SJCRH30 (cell line): ENCODE measurements around the gene BCL11B. TPM values are rescaled to one million over a fixed set of nuclear protein-coding genes. Genes with fewer than 3 reads are reported as not detected.

ENCODE experiments used
- DNase-seq, 2 experiments: peaks; one replicate each; pipeline ENCODE4 v3.0.0-alpha.2; 2015 to 2020
- H3K27ac ChIP-seq: fragments of 250-450 bp; sonication (Bioruptor Pico); 2 replicates; pipeline ENCODE4 v1.5.1; 2020; ENCODE audit warnings: mild to moderate bottlenecking, moderate library complexity
- H3K27me3 ChIP-seq: fragments of 250-450 bp; sonication (Bioruptor Pico); 2 replicates; pipeline ENCODE4 v1.5.1; 2020; ENCODE audit warnings: mild to moderate bottlenecking, moderate library complexity
- H3K36me3 ChIP-seq: fragments of 250-450 bp; sonication (Bioruptor Pico); 2 replicates; pipeline ENCODE4 v1.5.1; 2020; ENCODE audit warnings: mild to moderate bottlenecking, moderate library complexity
- H3K4me1 ChIP-seq: fragments of 250-450 bp; sonication (Bioruptor Pico); 2 replicates; pipeline ENCODE4 v1.5.1; 2020; ENCODE audit warnings: mild to moderate bottlenecking, moderate library complexity
- H3K4me3 ChIP-seq: fragments of 250-450 bp; sonication (Bioruptor Pico); 2 replicates; pipeline ENCODE4 v1.5.1; 2020; ENCODE audit warnings: mild to moderate bottlenecking, moderate library complexity
- H3K9me3 ChIP-seq: fragments of 250-450 bp; sonication (Bioruptor Pico); replicated peaks from 2 replicates; pipeline ENCODE4 v1.5.1; 2020; ENCODE audit warnings: mild to moderate bottlenecking, moderate library complexity
- total RNA-seq: library from RNA; depleted of rRNA; stranded (reverse); fragments of >200 nt; shearing (Covaris generic); gene quantifications from 2 replicates; pipeline ENCODE4 v1.2.3, GENCODE V29; 2014

Gene BCL11B
- total RNA-seq, 1 experiment from 2014 or later, result 2.2 TPM

- H3K4me1 ChIP-seq, result no peaks in the 10 kb centered on the region
- no peaks in the 10 kb centered on the region for H3K36me3 ChIP-seq
- no peak overlapping the region for H3K27ac ChIP-seq
- H3K4me3 ChIP-seq, result no peak overlapping the region
- DNase-seq, result no peak
- no peaks in the 10 kb centered on the region for H3K9me3 ChIP-seq
- no peaks in the 10 kb centered on the region for H3K27me3 ChIP-seq
Observed at GRCh38 chr14:99224948-99225347, 47.0 kb downstream of the BCL11B start.

DNA sequence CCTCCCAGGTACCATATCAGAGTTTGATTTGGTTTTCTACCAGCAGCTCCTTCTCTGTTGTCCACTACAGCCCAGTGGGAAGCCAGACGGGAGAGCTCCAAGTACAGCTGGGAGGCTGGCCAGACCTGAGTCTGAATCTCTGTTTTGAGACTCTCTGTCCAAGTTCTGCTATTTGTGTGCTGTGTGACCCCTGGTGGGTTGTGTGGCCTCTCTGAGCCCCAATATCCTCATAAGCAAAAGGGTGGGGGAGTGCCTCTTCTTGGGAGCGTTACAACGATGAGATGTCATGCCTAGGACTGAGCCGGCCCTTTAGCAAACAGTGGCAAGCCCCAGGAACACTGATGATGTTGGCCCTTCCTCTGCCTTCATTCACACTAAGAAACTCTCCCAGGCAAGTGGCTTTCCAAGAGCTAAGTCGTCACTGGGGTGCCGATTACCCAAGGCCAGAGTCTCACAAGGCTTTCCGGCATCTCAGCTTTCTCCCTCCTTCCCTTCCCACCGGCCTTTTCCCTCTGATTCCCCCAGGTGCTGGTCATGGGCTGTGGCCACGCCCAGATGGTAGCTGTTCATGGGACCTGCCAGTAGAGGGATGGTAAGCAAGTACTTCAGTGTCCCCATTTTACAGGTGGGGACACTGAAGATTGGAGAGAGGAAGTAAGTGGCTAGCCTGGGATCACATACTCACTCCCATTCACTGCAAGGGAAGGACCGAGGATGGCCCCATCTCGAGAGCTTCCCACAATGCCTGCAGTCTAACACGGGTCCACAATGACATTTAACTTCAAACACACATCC is 47.7 kb downstream of the BCL11B start:
- Histone ChIP-seq H3K9me3 (no peaks in the 10 kb centered on the region), H3K4me1 (no peaks in the 10 kb centered on the region), H3K27me3 (no peaks in the 10 kb centered on the region), H3K36me3 (no peaks in the 10 kb centered on the region), H3K4me3 (no peak overlapping the region), H3K27ac (no peak overlapping the region)
- no peak for DNase-seq

DNA sequence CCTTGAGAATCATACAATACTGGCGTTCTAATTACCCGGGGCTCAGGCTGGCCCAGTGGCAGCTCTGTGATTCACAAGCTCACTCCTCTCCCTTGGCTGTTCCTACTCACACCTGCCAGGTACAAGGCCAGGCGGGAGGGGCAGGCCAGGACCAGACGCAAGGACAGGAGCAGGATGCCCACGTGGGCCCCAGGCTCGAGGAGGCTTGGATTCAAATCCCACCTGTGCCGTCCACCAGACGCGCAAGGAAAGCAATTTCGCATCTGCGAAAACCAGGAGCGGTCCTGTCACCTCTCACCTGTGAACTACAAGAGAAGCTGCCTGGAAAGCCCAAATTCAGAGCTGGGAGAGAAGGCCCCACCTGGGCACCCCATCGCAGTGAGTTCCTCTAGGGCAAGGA is 50.6 kb downstream of the BCL11B start:
- no peak for DNase-seq
- Histone ChIP-seq H3K4me3 (no peak overlapping the region), H3K4me1 (no peaks in the 10 kb centered on the region), H3K36me3 (no peaks in the 10 kb centered on the region), H3K27ac (no peak overlapping the region), H3K27me3 (no peaks in the 10 kb centered on the region), H3K9me3 (no peaks in the 10 kb centered on the region)

- H3K4me3 ChIP-seq, result no peak overlapping the region
- no peak for DNase-seq
- no peaks in the 10 kb centered on the region for H3K27me3 ChIP-seq
- H3K36me3 ChIP-seq, result no peaks in the 10 kb centered on the region
- no peaks in the 10 kb centered on the region for H3K9me3 ChIP-seq
- H3K4me1 ChIP-seq, result no peaks in the 10 kb centered on the region
- no peak overlapping the region for H3K27ac ChIP-seq
Observed at GRCh38 chr14:99217066-99217955, 54.7 kb downstream of the BCL11B start.

DNA sequence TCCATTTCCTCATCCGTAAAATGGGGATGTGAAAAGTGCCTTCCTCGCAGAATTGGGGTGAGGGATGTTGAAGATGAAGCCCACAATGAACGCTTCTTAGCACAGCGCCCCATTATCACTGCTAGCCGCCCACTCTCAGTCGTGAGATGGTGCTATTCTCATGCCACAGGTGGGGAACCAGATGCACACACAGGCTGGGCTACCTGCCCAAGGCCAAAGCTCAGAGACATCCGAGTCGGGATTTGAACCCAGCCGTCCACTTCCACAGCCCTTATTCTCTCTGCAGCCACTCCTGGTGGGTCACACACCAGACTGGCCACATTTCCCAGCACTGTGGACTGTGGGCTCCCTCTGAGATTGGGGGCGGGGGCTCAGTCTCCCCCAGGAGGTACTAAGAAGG is 55.8 kb downstream of the BCL11B start:
- Histone ChIP-seq H3K36me3 (no peaks in the 10 kb centered on the region), H3K4me1 (no peaks in the 10 kb centered on the region), H3K4me3 (no peak overlapping the region), H3K27ac (no peak overlapping the region), H3K9me3 (no peaks in the 10 kb centered on the region), H3K27me3 (no peaks in the 10 kb centered on the region)
- no peak for DNase-seq

DNA sequence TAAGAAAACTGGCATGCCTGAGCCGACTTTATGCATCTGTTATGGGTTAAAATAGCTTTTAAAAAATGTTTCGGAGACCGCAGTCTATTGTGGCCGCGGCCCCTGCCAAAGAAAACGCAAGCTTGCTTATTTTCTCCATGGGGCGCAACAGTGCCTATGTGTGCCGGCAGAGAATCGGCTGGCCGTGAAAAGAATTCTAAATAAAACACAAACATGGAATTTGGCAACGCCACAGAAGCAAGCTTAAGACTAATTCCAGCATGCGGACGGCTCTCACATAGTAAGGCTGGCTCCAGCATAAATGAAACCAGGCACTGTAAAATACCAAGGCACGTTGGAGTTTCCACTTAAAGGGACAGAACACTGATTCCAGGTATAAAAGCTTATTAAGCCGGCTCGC is 56.7 kb downstream of the BCL11B start:
- no peaks in the 10 kb centered on the region for H3K36me3 ChIP-seq
- no peaks in the 10 kb centered on the region for H3K27me3 ChIP-seq
- H3K4me1 ChIP-seq, result no peaks in the 10 kb centered on the region
- H3K4me3 ChIP-seq, result peak overlapping the region; percentile 13
- H3K9me3 ChIP-seq, result no peaks in the 10 kb centered on the region
- H3K27ac ChIP-seq, result no peak overlapping the region
- DNase-seq, result peak; percentile 44 to 57

- Histone ChIP-seq H3K27me3 (no peaks in the 10 kb centered on the region), H3K4me3 (no peak overlapping the region), H3K27ac (no peak overlapping the region), H3K36me3 (no peaks in the 10 kb centered on the region), H3K4me1 (no peaks in the 10 kb centered on the region), H3K9me3 (no peaks in the 10 kb centered on the region)
- DNase-seq, result no peak
Observed at GRCh38 chr14:99214701-99215100, 57.3 kb downstream of the BCL11B start.

DNA sequence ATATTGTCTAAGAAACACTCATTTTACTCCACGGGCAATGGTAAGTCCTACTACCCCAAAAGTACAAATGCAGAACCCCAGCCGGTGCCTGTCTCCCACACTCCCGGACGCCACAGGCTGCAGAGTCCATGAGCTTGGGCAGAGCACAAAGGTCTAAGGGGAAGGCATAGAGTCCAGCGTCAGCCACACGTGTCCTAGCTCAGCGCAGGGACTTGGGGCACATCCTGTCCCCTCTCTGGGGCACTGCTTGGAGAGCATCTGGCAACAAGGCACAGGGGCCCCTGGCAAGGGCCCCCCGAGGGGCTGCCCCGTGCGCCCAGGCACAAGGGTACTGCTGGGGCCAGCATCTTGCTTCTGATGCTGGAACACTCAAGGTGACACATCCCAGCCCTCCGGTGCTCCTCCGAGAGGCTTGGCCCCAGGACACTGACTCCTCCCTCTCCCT is 58.4 kb downstream of the BCL11B start:
- Histone ChIP-seq H3K27ac (no peak overlapping the region), H3K27me3 (no peaks in the 10 kb centered on the region), H3K9me3 (no peaks in the 10 kb centered on the region), H3K4me3 (no peak overlapping the region), H3K36me3 (no peaks in the 10 kb centered on the region), H3K4me1 (no peaks in the 10 kb centered on the region)
- DNase-seq, result no peak

DNA sequence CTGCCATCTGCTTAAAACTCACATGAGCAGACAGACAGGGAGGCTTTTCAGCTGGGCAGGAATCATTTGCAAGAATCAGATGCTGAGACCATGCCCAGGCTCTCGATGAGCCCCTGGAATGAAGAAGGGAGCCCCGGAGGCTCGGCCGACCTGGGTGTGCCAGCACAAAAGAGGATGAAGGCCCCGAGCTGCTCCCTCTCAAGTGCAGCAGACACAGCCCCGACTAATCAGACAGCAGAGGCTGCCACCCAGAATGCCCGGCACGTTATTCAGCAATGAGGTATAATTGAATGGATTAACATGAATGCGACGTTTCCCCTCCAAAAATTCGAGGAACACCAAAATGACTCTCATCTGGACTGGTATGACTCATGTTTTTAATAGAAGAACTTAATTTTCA is 58.9 kb downstream of the BCL11B start:
- DNase-seq, result no peak
- Histone ChIP-seq H3K27me3 (no peaks in the 10 kb centered on the region), H3K4me3 (no peak overlapping the region), H3K36me3 (no peaks in the 10 kb centered on the region), H3K27ac (no peak overlapping the region), H3K9me3 (no peaks in the 10 kb centered on the region), H3K4me1 (no peaks in the 10 kb centered on the region)

GRCh38 chr14:99212646-99213045 is 59.4 kb downstream of the BCL11B start:
- H3K4me3 ChIP-seq, result no peak overlapping the region
- DNase-seq, result no peak
- H3K27ac ChIP-seq, result no peak overlapping the region
- no peaks in the 10 kb centered on the region for H3K27me3 ChIP-seq
- H3K4me1 ChIP-seq, result no peaks in the 10 kb centered on the region
- H3K9me3 ChIP-seq, result no peaks in the 10 kb centered on the region
- no peaks in the 10 kb centered on the region for H3K36me3 ChIP-seq

GRCh38 chr14:99212199-99212598 is 59.8 kb downstream of the BCL11B start:
- no peak for DNase-seq
- Histone ChIP-seq H3K27me3 (no peaks in the 10 kb centered on the region), H3K36me3 (no peaks in the 10 kb centered on the region), H3K4me1 (no peaks in the 10 kb centered on the region), H3K27ac (no peak overlapping the region), H3K4me3 (no peak overlapping the region), H3K9me3 (no peaks in the 10 kb centered on the region)

DNA sequence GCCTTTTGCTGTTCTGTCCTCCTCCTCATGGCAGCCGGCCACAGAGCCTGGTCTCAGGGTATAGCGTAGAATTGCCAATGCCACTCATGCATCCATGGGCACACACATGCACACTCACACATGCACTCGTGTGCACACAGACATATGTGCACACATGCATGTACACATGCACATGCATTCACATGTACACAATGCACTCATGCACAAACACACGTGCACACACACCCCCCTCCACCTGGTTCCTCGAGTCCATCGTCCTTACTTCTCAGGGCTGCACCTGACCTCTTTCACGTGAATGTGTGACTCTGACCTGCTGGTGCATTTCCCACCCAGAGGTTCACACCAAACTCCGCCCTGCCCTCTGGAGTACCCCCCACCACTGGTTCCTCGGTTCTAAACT is 60.6 kb downstream of the BCL11B start:
- no peak overlapping the region for H3K27ac ChIP-seq
- H3K9me3 ChIP-seq, result no peaks in the 10 kb centered on the region
- DNase-seq, result no peak
- H3K36me3 ChIP-seq, result no peaks in the 10 kb centered on the region
- no peaks in the 10 kb centered on the region for H3K4me1 ChIP-seq
- H3K4me3 ChIP-seq, result no peak overlapping the region
- no peaks in the 10 kb centered on the region for H3K27me3 ChIP-seq

DNA sequence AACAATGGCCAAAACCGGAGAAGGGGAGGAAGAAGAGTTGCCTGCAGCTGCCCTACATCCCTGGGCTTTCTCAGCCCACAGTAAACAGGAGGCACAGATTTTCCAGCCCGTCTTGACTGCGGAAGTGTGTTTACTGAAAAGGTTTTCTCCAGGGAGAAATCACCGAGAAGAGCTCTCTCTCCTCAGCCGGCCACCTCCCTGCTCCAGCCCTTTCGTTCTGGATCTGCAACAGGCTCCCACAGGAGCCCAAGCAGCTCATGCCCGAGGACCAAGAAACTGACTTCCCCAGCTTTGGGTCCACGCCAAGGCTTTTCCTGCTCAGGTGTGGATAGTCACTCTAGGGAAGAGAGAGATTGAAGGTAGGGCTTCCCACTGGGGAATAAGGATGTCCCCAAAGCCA is 61.7 kb downstream of the BCL11B start:
- Histone ChIP-seq H3K36me3 (no peaks in the 10 kb centered on the region), H3K9me3 (no peaks in the 10 kb centered on the region), H3K27ac (no peak overlapping the region), H3K4me3 (no peak overlapping the region), H3K27me3 (no peaks in the 10 kb centered on the region), H3K4me1 (no peaks in the 10 kb centered on the region)
- DNase-seq, result no peak

- Histone ChIP-seq H3K4me1 (no peaks in the 10 kb centered on the region), H3K27me3 (no peaks in the 10 kb centered on the region), H3K9me3 (no peaks in the 10 kb centered on the region), H3K4me3 (no peak overlapping the region), H3K27ac (no peak overlapping the region), H3K36me3 (no peaks in the 10 kb centered on the region)
- DNase-seq, result no peak
Observed at GRCh38 chr14:99209409-99209808, 62.6 kb downstream of the BCL11B start.

DNA sequence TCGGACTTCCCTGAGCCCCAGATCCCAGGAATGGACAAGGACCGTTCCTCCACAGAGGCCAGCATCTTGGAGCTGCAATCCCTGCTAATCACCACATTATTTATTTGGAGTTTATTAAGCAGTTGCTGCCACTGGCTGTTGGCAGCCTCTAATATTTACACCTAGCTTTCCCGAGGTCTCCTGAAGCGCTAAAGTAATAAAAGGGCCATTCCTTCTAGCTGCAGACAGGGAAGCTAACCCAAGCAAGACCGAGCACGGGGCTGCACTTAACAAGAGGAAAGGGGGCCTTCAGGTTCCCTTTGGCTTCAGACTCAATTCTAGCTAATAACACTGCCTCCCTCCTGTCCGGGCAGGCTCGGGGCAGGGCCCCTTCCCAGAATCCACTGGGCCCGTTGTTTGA is 63.7 kb downstream of the BCL11B start:
- no peaks in the 10 kb centered on the region for H3K9me3 ChIP-seq
- H3K27me3 ChIP-seq, result no peaks in the 10 kb centered on the region
- no peaks in the 10 kb centered on the region for H3K36me3 ChIP-seq

More for the DNA sequence above, 63.7 kb downstream of the BCL11B start:
- no peak for DNase-seq
- no peaks in the 10 kb centered on the region for H3K4me1 ChIP-seq
- no peak overlapping the region for H3K27ac ChIP-seq
- H3K4me3 ChIP-seq, result no peak overlapping the region
